Smooth muscle cell (in vitro differentiated cells): Measurements from ENCODE around the gene ZSWIM1. TPM values are rescaled to one million over a fixed set of nuclear protein-coding genes. Genes with fewer than 3 reads are reported as not detected.
"Not testable (repeated sequence)": the region's sequence is repeated elsewhere in the genome, so short reads cannot be mapped to it uniquely, and the experiment has no call there.

Experiments used
- DNase-seq: peaks from one replicate; lab custom pipeline; 2025; ENCODE audit not compliant: unreplicated experiment; lab: John Stamatoyannopoulos, UW
- H2AFZ ChIP-seq: fragments of 200-600 bp; sonication (generic); 2 replicates; pipeline ENCODE4 v1.6.0; 2016; ENCODE audit warnings: antibody characterized with exemption, low read depth, mild to moderate bottlenecking
- H3F3A ChIP-seq: fragments of 200-600 bp; sonication (generic); 2 replicates; pipeline ENCODE4 v1.6.0; 2017; ENCODE audit warnings: antibody characterized with exemption, low read depth
- H3K27ac ChIP-seq: fragments of 200-600 bp; sonication (generic); 2 replicates; pipeline ENCODE4 v1.5.1; 2016; ENCODE audit warnings: low read depth, mild to moderate bottlenecking
- H3K27me3 ChIP-seq: fragments of 200-600 bp; sonication (generic); 2 replicates; pipeline ENCODE4 v1.6.1; 2016; ENCODE audit warnings: low read depth, mild to moderate bottlenecking
- H3K36me3 ChIP-seq: fragments of 200-600 bp; sonication (generic); 2 replicates; pipeline ENCODE4 v1.5.1; 2016; ENCODE audit warnings: low read depth
- H3K4me1 ChIP-seq: fragments of 200-600 bp; sonication (generic); 2 replicates; pipeline ENCODE4 v1.5.1; 2016; ENCODE audit warnings: low read depth
- H3K4me2 ChIP-seq: fragments of 200-600 bp; sonication (generic); 2 replicates; pipeline ENCODE4 v1.6.0; 2016; ENCODE audit warnings: mild to moderate bottlenecking
- H3K4me3 ChIP-seq: fragments of 200-600 bp; sonication (generic); 2 replicates; pipeline ENCODE4 v1.5.1; 2016; ENCODE audit warnings: mild to moderate bottlenecking
- H3K79me2 ChIP-seq: fragments of 200-600 bp; sonication (generic); 2 replicates; pipeline ENCODE4 v1.6.0; 2016; ENCODE audit warnings: low read depth, mild to moderate bottlenecking
- H3K9ac ChIP-seq: fragments of 200-600 bp; sonication (generic); 2 replicates; pipeline ENCODE4 v1.6.0; 2016; ENCODE audit warnings: low read depth
- H3K9me3 ChIP-seq: fragments of 200-600 bp; sonication (generic); replicated peaks from 2 replicates; pipeline ENCODE4 v1.5.1; 2016; ENCODE audit warnings: low read depth
- H4K20me1 ChIP-seq: fragments of 200-600 bp; sonication (generic); 2 replicates; pipeline ENCODE4 v1.6.0; 2016; ENCODE audit warnings: low read depth
- CTCF ChIP-seq: fragments of 200-600 bp; sonication (generic); IDR thresholded peaks from 2 replicates; pipeline ENCODE4 v1.5.1; 2017; ENCODE audit warnings: borderline replicate concordance, mild to moderate bottlenecking, antibody characterized with exemption; ENCODE audit not compliant: insufficient read depth, poor library complexity, severe bottlenecking
- WGBS: methylation state at CpG from one replicate; pipeline ENCODE4 v1.1.7; 2016; ENCODE audit warnings: low lambda C conversion rate; 5-methylcytosine and 5-hydroxymethylcytosine counted together
- polyA plus RNA-seq: library from polyadenylated mRNA; unstranded; fragments of >200 nt; fragmentation: Nextera tagmentation; extraction: Ambion mirVana; gene quantifications from 2 replicates; pipeline ENCODE4 v1.2.1, GENCODE V29; 2016
- total RNA-seq: library from RNA; depleted of rRNA; stranded (reverse); fragments of >200 nt; gene quantifications from 2 replicates; pipeline ENCODE4 v1.2.3, GENCODE V29; 2014

ZSWIM1 gene
- total and polyA plus RNA-seq, 2 experiments from 2014 or later, result 5.7 to 12.2 TPM

GRCh38 chr20:45897289-45897688 lies 16.3 kb downstream of the ZSWIM1 start:
- Histone ChIP-seq H3K27me3 (no peaks in the 10 kb centered on the region), H3K4me3 (no peak overlapping the region), H3K27ac (no peak overlapping the region), H3K4me1 (no peaks in the 10 kb centered on the region), H3K36me3 (no peaks in the 10 kb centered on the region), H3F3A (peaks cover 12% of the 10 kb centered on the region), H3K9me3 (no peaks in the 10 kb centered on the region), H4K20me1 (no peaks in the 10 kb centered on the region), H3K79me2 (no peaks in the 10 kb centered on the region), H3K4me2 (no peak overlapping the region), H3K9ac (no peak overlapping the region), H2AFZ (no peak overlapping the region)
- 95% methylated on average over 2 of the region's 2 CpGs for WGBS
- TF ChIP-seq CTCF, result no peak
- no peak for DNase-seq

GRCh38 chr20:45897692-45898091 lies 16.7 kb downstream of the ZSWIM1 start:
- H3K4me2 ChIP-seq, result no peak overlapping the region
- no peaks in the 10 kb centered on the region for H3K4me1 ChIP-seq
- no peaks in the 10 kb centered on the region for H3K27me3 ChIP-seq
- no peak for TF ChIP-seq CTCF
- no peak overlapping the region for H2AFZ ChIP-seq
- no peaks in the 10 kb centered on the region for H3K36me3 ChIP-seq
- no peak overlapping the region for H3K4me3 ChIP-seq
- H3K9me3 ChIP-seq, result no peaks in the 10 kb centered on the region
- H3K27ac ChIP-seq, result no peak overlapping the region
- no peaks in the 10 kb centered on the region for H3K79me2 ChIP-seq
- H4K20me1 ChIP-seq, result no peaks in the 10 kb centered on the region
- no peak overlapping the region for H3K9ac ChIP-seq
- H3F3A ChIP-seq, result peaks cover 12% of the 10 kb centered on the region
- 100% methylated on average over 7 of the region's 7 CpGs for WGBS
- no peak for DNase-seq

GRCh38 chr20:45898285-45898684 lies 17.3 kb downstream of the ZSWIM1 start:
- no peaks in the 10 kb centered on the region for H3K79me2 ChIP-seq
- H4K20me1 ChIP-seq, result no peaks in the 10 kb centered on the region
- DNase-seq, result no peak
- no peaks in the 10 kb centered on the region for H3K27me3 ChIP-seq
- no peak overlapping the region for H3K9ac ChIP-seq
- peaks cover 12% of the 10 kb centered on the region for H3F3A ChIP-seq
- no peaks in the 10 kb centered on the region for H3K9me3 ChIP-seq
- no peak overlapping the region for H3K4me2 ChIP-seq
- no peak for TF ChIP-seq CTCF
- no peaks in the 10 kb centered on the region for H3K36me3 ChIP-seq
- no peaks in the 10 kb centered on the region for H3K4me1 ChIP-seq
- H3K4me3 ChIP-seq, result no peak overlapping the region
- 93% methylated on average over 12 of the region's 12 CpGs for WGBS
- no peak overlapping the region for H2AFZ ChIP-seq
- no peak overlapping the region for H3K27ac ChIP-seq

GRCh38 chr20:45899046-45899835 lies 18.2 kb downstream of the ZSWIM1 start:
- H3K27ac ChIP-seq, result no peak overlapping the region
- no peaks in the 10 kb centered on the region for H3K79me2 ChIP-seq
- H3K9ac ChIP-seq, result no peak overlapping the region
- H3K27me3 ChIP-seq, result no peaks in the 10 kb centered on the region
- no peak overlapping the region for H3K4me2 ChIP-seq
- H3K4me1 ChIP-seq, result no peaks in the 10 kb centered on the region
- no peaks in the 10 kb centered on the region for H3K9me3 ChIP-seq
- H3K36me3 ChIP-seq, result no peaks in the 10 kb centered on the region
- DNase-seq, result no peak
- TF ChIP-seq CTCF, result no peak
- H3F3A ChIP-seq, result peaks cover 7% of the 10 kb centered on the region
- H4K20me1 ChIP-seq, result no peaks in the 10 kb centered on the region
- WGBS, result 94% methylated on average over 11 of the region's 13 CpGs
- H3K4me3 ChIP-seq, result no peak overlapping the region
- no peak overlapping the region for H2AFZ ChIP-seq

GRCh38 chr20:45901332-45901731 lies 20.3 kb downstream of the ZSWIM1 start:
- H3K4me1 ChIP-seq, H2AFZ ChIP-seq, H3K9ac ChIP-seq, DNase-seq, H3K79me2 ChIP-seq, H3K27ac ChIP-seq, H3K4me2 ChIP-seq, H3K9me3 ChIP-seq, H3K27me3 ChIP-seq, H3K36me3 ChIP-seq, H4K20me1 ChIP-seq, H3K4me3 ChIP-seq, H3F3A ChIP-seq: not testable (repeated sequence)
- WGBS, result 97% methylated on average over 6 of the region's 6 CpGs
